ENCODE data around the gene PGAM1.

DNA sequence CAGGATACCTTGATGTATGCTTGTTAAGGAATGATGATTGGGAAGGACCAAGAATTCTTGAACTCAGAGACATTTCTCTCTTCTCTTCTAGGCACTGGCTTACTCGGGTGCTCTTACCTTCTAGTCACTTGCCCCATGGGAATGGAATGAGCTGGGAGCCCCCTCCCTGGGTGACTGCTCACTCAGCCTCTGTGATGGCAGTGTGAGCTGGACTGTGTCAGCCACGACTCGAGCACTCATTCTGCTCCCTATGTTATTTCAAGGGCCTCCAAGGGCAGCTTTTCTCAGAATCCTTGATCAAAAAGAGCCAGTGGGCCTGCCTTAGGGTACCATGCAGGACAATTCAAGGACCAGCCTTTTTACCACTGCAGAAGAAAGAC, 30.7 kb downstream of the PGAM1 start:
- TF ChIP-seq, protein P1, sequence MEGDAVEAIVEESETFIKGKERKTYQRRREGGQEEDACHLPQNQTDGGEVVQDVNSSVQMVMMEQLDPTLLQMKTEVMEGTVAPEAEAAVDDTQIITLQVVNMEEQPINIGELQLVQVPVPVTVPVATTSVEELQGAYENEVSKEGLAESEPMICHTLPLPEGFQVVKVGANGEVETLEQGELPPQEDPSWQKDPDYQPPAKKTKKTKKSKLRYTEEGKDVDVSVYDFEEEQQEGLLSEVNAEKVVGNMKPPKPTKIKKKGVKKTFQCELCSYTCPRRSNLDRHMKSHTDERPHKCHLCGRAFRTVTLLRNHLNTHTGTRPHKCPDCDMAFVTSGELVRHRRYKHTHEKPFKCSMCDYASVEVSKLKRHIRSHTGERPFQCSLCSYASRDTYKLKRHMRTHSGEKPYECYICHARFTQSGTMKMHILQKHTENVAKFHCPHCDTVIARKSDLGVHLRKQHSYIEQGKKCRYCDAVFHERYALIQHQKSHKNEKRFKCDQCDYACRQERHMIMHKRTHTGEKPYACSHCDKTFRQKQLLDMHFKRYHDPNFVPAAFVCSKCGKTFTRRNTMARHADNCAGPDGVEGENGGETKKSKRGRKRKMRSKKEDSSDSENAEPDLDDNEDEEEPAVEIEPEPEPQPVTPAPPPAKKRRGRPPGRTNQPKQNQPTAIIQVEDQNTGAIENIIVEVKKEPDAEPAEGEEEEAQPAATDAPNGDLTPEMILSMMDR (conservative IDR thresholded peaks at IDR 0.05 in 1 of 2, IDR thresholded peaks at IDR 0.05 in 1 of 2; ENCODE audit: extremely low read depth in 1 of 2, insufficient read depth in 1 of 2, low read depth in 1 of 2, low read length in 2 of 2), result no peak
- TF ChIP-seq EZH2 (IDR thresholded peaks at IDR 0.05; ENCODE audit: borderline replicate concordance, low read length), result no peak

Measured in mammary epithelial cell (primary cell).